GM19452 (cell line): ENCODE data around the gene SND1.
A peak's percentile ranks its signal among the peaks of the same experiment; 100 is the strongest.

Experiments
- ATAC-seq: cut with Tn5 transposase; IDR thresholded peaks from one replicate; pipeline ENCODE4 v1.9.1; 2021; ENCODE audit not compliant: unreplicated experiment

Gene SND1

GRCh38 chr7:127979728-127980126 is 327.7 kb downstream of the SND1 start:
- no peak for ATAC-seq

- ATAC-seq = no peak
Measured at GRCh38 chr7:127980901-127981300, 328.9 kb downstream of the SND1 start.

GRCh38 chr7:127981965-127982364 is 330.0 kb downstream of the SND1 start:
- no peak for ATAC-seq

- no peak for ATAC-seq
Measured at GRCh38 chr7:127983804-127984332, 331.9 kb downstream of the SND1 start.

- ATAC-seq = no peak
Measured at GRCh38 chr7:127986581-127987521, 334.9 kb downstream of the SND1 start.

GRCh38 chr7:127988751-127989150 is 336.8 kb downstream of the SND1 start:
- no peak for ATAC-seq

- ATAC-seq = no peak
Measured at GRCh38 chr7:127993317-127993716, 341.3 kb downstream of the SND1 start.

GRCh38 chr7:127993987-127994386 is 342.0 kb downstream of the SND1 start:
- no peak for ATAC-seq

- no peak for ATAC-seq
Measured at GRCh38 chr7:127995156-127995880, 343.3 kb downstream of the SND1 start.

- ATAC-seq = no peak
Measured at GRCh38 chr7:127995881-127996215, 343.9 kb downstream of the SND1 start.

- ATAC-seq = no peak
Measured at GRCh38 chr7:127996253-127997071, 344.5 kb downstream of the SND1 start.

- no peak for ATAC-seq
Measured at GRCh38 chr7:127997226-127997922, 345.4 kb downstream of the SND1 start.

GRCh38 chr7:127998671-127999070 is 346.7 kb downstream of the SND1 start:
- ATAC-seq = no peak

- ATAC-seq = no peak
Measured at GRCh38 chr7:128000048-128000447, 348.1 kb downstream of the SND1 start.

GRCh38 chr7:128000854-128001265 is 348.9 kb downstream of the SND1 start:
- ATAC-seq = peak; percentile 65

GRCh38 chr7:128003167-128003566 is 351.2 kb downstream of the SND1 start:
- peak; percentile 57 for ATAC-seq

- ATAC-seq = no peak
Measured at GRCh38 chr7:128003787-128004186, 351.8 kb downstream of the SND1 start.

- ATAC-seq = no peak
Measured at GRCh38 chr7:128004623-128005022, 352.6 kb downstream of the SND1 start.

GRCh38 chr7:128005117-128005516 is 353.1 kb downstream of the SND1 start:
- ATAC-seq = no peak

GRCh38 chr7:128005759-128006159 is 353.8 kb downstream of the SND1 start:
- ATAC-seq = no peak
